ENCODE measurements around the gene SPDYC.

Gene SPDYC

DNA sequence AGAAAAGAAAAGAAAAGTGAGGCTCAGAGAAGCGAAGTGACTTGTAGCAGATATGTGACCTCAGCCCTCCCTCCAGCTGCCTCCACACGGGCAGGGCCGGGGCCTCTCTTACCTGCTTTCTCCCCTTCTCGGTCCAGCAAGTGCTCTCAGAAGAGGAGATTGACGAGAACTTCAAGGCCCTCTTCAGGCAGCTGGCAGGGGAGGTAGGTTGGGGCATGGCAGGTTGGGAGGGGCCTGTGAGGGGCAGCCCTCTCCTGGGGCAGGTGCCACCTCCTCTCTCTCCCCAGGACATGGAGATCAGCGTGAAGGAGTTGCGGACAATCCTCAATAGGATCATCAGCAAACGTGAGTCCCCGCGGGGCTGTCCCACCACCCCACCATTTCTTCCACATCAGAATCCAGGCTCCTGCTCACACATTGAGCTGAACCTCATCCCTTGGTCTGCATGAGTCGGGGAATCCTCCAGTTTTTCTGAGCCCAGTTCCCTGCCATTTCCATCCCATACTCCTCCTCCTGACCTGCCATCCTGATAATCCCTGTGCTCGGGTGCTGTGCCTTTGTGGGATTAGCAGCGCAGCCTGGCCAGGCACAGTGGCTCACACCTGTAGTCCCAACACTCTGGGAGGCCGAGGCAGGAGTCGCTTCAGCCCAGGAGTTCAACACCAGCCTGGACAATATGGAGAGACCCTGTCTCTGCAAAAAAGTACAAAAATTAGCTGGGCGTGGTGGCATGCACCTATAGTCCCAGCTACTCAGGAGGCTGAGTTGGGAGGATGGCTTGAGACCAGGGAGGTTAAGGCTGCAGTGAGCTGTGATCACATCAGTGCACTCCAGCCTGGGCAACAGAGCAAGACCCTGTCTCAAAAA is 38.1 kb downstream of the SPDYC start:
- FAIRE-seq: no peak

GRCh38 chr11:65208785-65209710 is 39.0 kb downstream of the SPDYC start:
- no peak for FAIRE-seq

- no peak for FAIRE-seq
Measured at GRCh38 chr11:65209711-65210360, 39.8 kb downstream of the SPDYC start.

DNA sequence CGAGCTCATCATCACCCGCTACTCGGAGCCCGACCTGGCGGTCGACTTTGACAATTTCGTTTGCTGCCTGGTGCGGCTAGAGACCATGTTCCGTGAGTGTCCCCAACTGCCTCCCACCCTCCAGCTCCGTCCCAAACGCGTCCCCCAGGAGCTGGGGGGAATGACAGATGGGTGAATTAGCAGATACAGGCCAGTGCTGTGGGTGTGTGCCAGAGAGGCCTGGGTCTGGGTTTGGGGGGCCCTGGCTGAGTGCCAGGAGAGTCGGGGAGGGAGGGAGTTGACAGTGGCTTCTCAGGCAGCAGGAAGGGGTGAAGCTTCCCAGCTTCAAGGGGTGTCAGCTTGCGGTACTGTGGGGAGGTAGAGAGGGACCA is 40.3 kb downstream of the SPDYC start:
- FAIRE-seq: no peak

- no peak for FAIRE-seq
Measured at GRCh38 chr11:65210748-65211147, 40.7 kb downstream of the SPDYC start.

GRCh38 chr11:65211293-65212105 is 41.5 kb downstream of the SPDYC start:
- no peak for FAIRE-seq

- no peak for FAIRE-seq
Measured at GRCh38 chr11:65212226-65212801, 42.3 kb downstream of the SPDYC start.

DNA sequence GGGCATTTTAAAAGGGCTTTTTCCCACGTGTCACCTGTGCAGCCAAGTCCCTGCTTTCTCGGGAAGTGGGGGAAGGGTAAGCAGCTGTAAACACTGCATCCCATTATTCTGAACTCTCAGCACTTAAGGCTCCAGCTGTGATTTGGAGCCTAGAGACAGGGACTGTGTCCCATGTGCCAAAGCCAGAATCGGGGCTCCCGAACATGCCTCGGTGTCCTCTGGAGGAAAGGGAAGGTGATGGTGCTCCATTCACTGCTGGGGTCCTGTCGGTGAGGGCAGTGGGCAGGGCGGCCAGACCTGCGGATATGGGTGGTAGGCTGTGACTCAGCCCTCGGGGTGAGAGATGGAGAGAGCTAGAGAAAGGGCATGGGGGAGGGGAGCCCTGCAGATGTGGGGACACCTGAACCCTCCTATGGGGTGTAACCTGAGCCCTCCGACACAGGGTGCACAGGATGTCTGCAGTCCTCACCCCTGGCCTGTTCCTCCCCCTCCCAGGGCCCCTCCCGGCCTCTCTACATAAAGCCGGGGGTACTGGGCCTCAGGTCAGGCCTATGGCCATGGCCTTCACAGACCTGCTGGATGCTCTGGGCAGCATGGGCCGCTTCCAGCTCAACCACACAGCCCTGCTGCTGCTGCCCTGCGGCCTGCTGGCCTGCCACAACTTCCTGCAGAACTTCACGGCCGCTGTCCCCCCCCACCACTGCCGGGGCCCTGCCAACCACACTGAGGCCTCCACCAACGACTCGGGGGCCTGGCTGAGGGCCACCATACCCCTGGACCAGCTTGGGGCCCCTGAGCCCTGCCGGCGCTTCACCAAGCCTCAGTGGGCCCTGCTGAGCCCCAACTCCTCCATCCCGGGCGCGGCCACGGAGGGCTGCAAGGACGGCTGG is 43.5 kb downstream of the SPDYC start:
- no peak for FAIRE-seq

DNA sequence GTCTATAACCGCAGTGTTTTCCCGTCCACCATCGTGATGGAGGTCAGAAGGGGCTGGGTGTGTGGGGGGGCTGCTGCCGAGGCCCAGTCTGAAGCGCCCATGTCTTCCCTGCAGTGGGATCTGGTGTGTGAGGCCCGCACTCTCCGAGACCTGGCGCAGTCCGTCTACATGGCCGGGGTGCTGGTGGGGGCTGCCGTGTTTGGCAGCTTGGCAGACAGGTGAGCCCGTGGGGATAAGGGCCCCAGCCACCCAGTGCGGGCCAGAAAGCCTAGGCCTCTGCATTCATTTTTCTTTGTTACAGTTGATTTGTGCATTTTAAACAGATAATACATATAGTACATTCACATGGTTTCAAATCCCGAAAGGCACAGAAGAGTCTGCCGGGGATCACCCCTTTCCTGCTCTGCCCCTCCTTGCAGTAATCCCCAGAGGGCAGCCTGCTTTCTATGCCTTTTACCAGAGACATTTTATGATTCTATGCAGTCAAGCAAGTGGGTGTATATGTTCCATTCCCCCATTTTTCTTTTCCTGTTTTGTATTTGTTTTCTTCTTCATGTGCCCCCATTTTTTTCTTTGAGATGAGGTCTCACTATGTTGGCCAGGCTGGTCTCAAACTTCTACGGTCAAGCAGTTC is 44.3 kb downstream of the SPDYC start:
- FAIRE-seq: no peak

GRCh38 chr11:65215441-65216076 is 45.5 kb downstream of the SPDYC start:
- FAIRE-seq: no peak

GRCh38 chr11:65216830-65217229 is 46.8 kb downstream of the SPDYC start:
- no peak for FAIRE-seq

DNA sequence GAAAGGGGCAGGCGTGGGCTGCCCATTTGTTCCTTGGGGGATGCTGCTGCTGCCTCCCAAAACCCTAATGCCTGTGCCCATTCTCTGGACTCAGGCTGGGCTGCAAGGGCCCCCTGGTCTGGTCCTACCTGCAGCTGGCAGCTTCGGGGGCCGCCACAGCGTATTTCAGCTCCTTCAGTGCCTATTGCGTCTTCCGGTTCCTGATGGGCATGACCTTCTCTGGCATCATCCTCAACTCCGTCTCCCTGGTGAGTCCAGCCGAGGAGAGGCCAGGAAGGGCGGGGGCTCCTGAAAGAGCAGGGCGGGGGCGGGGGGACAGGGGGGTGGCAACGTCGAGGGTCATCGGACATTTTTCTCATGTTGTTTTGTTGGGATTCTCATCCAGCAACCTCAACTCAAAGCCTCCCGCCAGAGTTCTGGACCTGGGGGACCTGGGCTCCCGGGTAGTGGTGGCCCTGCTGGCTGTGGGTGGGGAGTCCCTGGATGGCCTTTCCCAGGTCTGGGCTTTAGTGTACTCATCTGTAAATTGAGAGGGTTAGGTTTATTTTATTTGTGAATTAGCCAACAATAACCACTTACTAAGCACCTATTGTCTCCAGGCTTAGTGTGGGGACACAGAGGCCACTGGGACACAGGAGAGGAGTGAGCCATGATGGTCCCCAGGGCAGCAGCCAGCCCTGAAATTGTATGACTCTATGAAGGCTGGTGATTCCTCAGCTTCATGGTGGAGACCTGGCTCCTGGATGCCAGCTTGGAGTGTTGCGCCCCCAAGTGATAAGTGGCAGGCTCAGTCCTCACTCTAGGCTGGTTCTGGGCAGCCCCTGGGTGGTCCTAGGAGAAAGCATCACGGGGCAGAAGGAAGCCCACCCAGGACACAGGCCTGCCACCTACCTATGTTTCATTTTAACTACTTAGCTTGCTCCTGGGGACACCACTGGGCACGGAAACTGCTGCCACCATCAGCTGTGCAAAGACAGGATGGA is 47.7 kb downstream of the SPDYC start:
- no peak for FAIRE-seq

- no peak for FAIRE-seq
Measured at GRCh38 chr11:65218446-65218845, 48.4 kb downstream of the SPDYC start.

DNA sequence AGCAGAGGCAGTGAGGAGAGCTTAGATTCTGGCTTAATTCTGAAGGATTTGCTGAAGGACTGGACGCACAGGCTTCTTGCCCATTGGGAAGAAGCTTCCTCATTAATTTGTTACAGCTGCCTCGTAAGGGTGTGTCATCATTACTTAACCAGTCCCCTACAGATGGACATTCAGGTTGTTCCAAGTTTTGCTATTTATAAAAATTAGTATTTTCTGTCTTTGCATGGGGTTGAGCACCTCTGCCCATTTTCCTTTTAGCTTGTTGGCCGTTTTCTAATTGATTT is 49.8 kb downstream of the SPDYC start:
- FAIRE-seq: no peak

GRCh38 chr11:65221026-65221425 is 51.0 kb downstream of the SPDYC start:
- FAIRE-seq: no peak

Data from TTC549 (cell line).